OCI-LY1 (cell line): ENCODE data around the gene GNB1L.

Experiments used
- H2AFZ ChIP-seq: fragments of 200-600 bp; sonication (generic), shearing (Covaris generic); 2 replicates; pipeline ENCODE4 v1.6.0; 2014; ENCODE audit warnings: antibody characterized with exemption, mild to moderate bottlenecking, low read length
- H3F3A ChIP-seq: fragments of 200-600 bp; sonication (generic), shearing (Covaris generic); 2 replicates; pipeline ENCODE4 v1.6.0; 2014; ENCODE audit warnings: mild to moderate bottlenecking, antibody characterized with exemption, low read length, moderate library complexity; ENCODE audit not compliant: insufficient read depth
- H3K27ac ChIP-seq: fragments of 200-600 bp; sonication (generic); 2 replicates; pipeline ENCODE4 v1.5.1; 2014; ENCODE audit warnings: low read length, mixed run types, mild to moderate bottlenecking, low read depth; ENCODE audit not compliant: poor library complexity, severe bottlenecking
- H3K27me3 ChIP-seq: fragments of 200-600 bp; sonication (generic); 2 replicates; pipeline ENCODE4 v1.6.0; 2014; ENCODE audit warnings: antibody characterized with exemption, mild to moderate bottlenecking, low read length, moderate library complexity; ENCODE audit not compliant: insufficient read depth
- H3K36me3 ChIP-seq: fragments of 200-600 bp; sonication (generic); 2 replicates; pipeline ENCODE4 v1.6.1; 2014; ENCODE audit warnings: mild to moderate bottlenecking, antibody characterized with exemption, low read length, moderate library complexity, mixed read lengths; ENCODE audit not compliant: insufficient read depth
- H3K4me1 ChIP-seq: fragments of 200-600 bp; sonication (generic); 2 replicates; pipeline ENCODE4 v1.5.1; 2014; ENCODE audit warnings: mild to moderate bottlenecking, low read length, moderate library complexity; ENCODE audit not compliant: insufficient read depth, severe bottlenecking
- H3K4me2 ChIP-seq: fragments of 200-600 bp; sonication (generic), shearing (Covaris generic); 2 replicates; pipeline ENCODE4 v1.6.1; 2014; ENCODE audit warnings: low read length
- H3K4me3 ChIP-seq: fragments of 200-600 bp; sonication (generic); 2 replicates; pipeline ENCODE4 v1.5.1; 2014; ENCODE audit warnings: low read length, low read depth, mild to moderate bottlenecking, mixed read lengths; ENCODE audit not compliant: poor library complexity, severe bottlenecking
- H3K79me2 ChIP-seq: fragments of 200-600 bp; shearing (Covaris generic); 2 replicates; pipeline ENCODE4 v1.6.1; 2016; ENCODE audit warnings: mixed run types, low read length, mixed read lengths; ENCODE audit not compliant: insufficient read depth
- H3K9ac ChIP-seq: fragments of 200-600 bp; sonication (generic), shearing (Covaris generic); 2 replicates; pipeline ENCODE4 v1.6.1; 2014; ENCODE audit warnings: mild to moderate bottlenecking, low read length, mixed read lengths
- H3K9me2 ChIP-seq: fragments of 200-600 bp; sonication (generic), shearing (Covaris generic); 2 replicates; pipeline ENCODE4 v1.6.1; 2014; ENCODE audit warnings: low read depth, mild to moderate bottlenecking, low read length, mixed read lengths
- H3K9me3 ChIP-seq: fragments of 200-600 bp; shearing (Covaris generic); 2 replicates; pipeline ENCODE4 v1.6.1; 2014; ENCODE audit warnings: low read length, mixed read lengths
- H4K20me1 ChIP-seq: fragments of 200-600 bp; sonication (generic), shearing (Covaris generic); 2 replicates; pipeline ENCODE4 v1.6.0; 2016; ENCODE audit warnings: mild to moderate bottlenecking, low read length; ENCODE audit not compliant: insufficient read depth
- EZH2 ChIP-seq: fragments of 200-600 bp; sonication (generic), shearing (Covaris generic); IDR thresholded peaks from 2 replicates; pipeline ENCODE4 v1.8.0; 2017; ENCODE audit warnings: borderline replicate concordance, mixed run types, mild to moderate bottlenecking, antibody characterized with exemption, low read length, moderate library complexity, mixed read lengths
- TF ChIP-seq, protein P1 (sequence below): fragments of 200-600 bp; sonication (generic), shearing (Covaris generic); IDR thresholded peaks from 2 replicates; pipeline ENCODE4 v1.5.1; 2017; ENCODE audit warnings: mild to moderate bottlenecking, antibody characterized with exemption, low read length, moderate library complexity, mixed read lengths

Gene GNB1L

DNA sequence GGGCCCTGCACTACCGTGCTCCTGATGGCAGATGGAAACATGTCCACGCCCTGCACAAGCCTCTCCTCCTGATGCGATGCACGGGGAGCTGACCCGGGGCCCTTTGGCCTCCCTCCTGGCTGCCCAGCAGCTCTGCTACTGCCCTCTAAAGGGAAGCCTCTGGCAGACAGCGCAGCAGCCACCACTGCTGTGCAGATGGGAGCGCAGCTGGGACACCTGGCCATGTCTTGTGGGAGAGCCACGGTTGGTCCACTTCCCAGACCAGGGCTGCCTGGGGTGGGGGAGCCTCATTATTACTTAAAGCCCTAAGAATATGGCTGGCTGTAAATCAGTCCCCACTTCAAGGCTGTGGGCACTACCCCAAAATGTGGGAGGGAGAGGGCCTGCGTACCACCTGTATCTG lies 55.8 kb downstream of the GNB1L start:
- Histone ChIP-seq H3K36me3 (no peaks in the 10 kb centered on the region), H3K4me2 (no peak overlapping the region), H3K9me2 (no peaks in the 10 kb centered on the region), H3K9ac (no peak overlapping the region), H3F3A (no peaks in the 10 kb centered on the region), H3K4me3 (no peak overlapping the region), H3K79me2 (no peaks in the 10 kb centered on the region), H3K27ac (no peak overlapping the region), H3K27me3 (no peaks in the 10 kb centered on the region), H2AFZ (no peak overlapping the region), H4K20me1 (no peaks in the 10 kb centered on the region), H3K9me3 (no peaks in the 10 kb centered on the region), H3K4me1 (no peaks in the 10 kb centered on the region)
- TF ChIP-seq EZH2 = no peak
- TF ChIP-seq, protein P1, sequence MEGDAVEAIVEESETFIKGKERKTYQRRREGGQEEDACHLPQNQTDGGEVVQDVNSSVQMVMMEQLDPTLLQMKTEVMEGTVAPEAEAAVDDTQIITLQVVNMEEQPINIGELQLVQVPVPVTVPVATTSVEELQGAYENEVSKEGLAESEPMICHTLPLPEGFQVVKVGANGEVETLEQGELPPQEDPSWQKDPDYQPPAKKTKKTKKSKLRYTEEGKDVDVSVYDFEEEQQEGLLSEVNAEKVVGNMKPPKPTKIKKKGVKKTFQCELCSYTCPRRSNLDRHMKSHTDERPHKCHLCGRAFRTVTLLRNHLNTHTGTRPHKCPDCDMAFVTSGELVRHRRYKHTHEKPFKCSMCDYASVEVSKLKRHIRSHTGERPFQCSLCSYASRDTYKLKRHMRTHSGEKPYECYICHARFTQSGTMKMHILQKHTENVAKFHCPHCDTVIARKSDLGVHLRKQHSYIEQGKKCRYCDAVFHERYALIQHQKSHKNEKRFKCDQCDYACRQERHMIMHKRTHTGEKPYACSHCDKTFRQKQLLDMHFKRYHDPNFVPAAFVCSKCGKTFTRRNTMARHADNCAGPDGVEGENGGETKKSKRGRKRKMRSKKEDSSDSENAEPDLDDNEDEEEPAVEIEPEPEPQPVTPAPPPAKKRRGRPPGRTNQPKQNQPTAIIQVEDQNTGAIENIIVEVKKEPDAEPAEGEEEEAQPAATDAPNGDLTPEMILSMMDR = no peak

DNA sequence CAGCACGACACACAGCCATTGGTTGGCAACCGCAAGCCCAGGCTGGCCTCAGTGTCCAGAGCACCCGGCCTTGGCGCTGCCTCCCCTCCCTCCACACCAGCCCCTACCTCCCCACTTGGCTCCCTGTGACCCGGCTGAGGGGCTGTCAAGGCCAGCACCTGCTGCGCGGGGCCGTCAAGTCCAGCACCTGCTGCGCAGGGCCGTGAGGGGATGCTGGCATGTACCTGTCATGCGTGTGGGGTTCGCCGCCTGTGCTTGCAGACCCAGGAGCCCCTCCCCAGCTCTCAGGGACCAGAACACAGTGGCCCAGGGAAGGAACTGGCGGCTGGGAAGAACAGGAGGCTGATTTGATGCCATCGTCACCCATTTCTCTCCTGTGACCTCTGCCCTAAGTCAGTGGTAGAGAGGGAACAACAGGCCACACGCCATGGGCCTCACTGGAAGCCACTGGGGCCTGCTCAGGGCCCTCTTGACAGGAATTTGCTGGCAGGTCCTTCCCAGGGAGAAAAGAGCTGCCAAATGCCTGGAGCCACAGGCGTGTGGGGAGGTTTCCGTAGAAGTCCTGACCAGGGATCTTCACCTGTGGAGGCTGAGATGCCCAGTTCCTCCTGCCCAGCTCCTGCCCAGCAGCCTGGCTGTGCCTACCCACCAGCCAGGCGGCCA lies 56.5 kb downstream of the GNB1L start:
- TF ChIP-seq EZH2 = no peak
- TF ChIP-seq, protein P1 = no peak
- Histone ChIP-seq H3K27me3 (no peaks in the 10 kb centered on the region), H3K9me2 (no peaks in the 10 kb centered on the region), H4K20me1 (no peaks in the 10 kb centered on the region), H3K4me1 (no peaks in the 10 kb centered on the region), H3K79me2 (no peaks in the 10 kb centered on the region), H3K4me3 (no peak overlapping the region), H3K36me3 (no peaks in the 10 kb centered on the region; the same call in 1 of the 2 replicates), H2AFZ (no peak overlapping the region), H3K9ac (no peak overlapping the region), H3K4me2 (no peak overlapping the region), H3F3A (no peaks in the 10 kb centered on the region), H3K9me3 (no peaks in the 10 kb centered on the region), H3K27ac (no peak overlapping the region)

DNA sequence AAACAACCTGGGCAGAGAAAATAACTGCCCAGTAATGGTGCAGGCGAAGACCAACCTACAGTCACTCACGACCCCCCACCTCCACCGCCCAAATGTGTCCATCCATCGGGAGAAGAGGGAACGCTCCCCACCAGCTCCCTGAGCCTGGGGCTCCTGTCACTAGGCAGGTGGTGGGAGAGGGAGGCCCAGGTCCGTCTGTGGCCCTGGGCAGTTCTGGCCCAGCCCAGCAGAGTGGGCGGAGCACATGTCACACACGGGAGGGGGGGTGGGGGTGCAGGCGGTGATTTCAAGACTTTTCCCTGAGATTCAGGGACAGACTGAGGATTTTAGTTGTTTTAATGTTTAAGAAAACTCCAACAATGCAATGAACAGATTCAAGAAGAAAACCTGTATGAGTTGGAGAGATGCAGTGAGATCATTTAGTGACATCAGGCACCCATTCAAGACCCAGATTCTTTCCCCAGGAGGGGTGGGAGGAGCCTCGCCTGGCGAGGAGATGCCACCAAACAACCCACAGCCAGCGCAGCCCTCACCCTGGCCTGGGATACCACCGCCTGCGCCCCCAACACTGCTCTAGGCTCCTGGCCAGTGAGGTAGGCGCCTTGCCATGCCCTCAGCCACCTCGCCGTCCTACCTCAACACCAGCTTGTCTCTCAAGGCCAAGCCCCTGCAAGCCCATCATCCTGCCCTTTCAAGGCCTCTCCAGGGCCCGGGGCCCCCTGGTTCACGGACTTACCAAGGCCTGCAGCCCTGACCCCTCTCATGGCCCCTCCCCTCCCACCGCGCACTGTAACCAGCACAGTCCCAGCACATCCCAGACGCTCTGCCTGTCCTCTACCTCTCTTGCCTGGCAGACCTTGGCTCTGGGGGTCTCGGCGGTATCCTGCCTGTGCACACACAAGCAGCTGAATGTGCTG lies 57.3 kb downstream of the GNB1L start:
- no peaks in the 10 kb centered on the region for H3F3A ChIP-seq
- no peaks in the 10 kb centered on the region; the same call in 1 of the 2 replicates for H3K36me3 ChIP-seq
- no peak overlapping the region for H3K4me2 ChIP-seq
- H3K4me1 ChIP-seq = no peaks in the 10 kb centered on the region
- no peak overlapping the region for H2AFZ ChIP-seq
- H3K9ac ChIP-seq = no peak overlapping the region
- no peaks in the 10 kb centered on the region for H3K27me3 ChIP-seq
- H3K9me3 ChIP-seq = no peaks in the 10 kb centered on the region
- no peaks in the 10 kb centered on the region for H3K9me2 ChIP-seq
- no peak overlapping the region for H3K27ac ChIP-seq
- TF ChIP-seq, protein P1 = no peak
- no peak for TF ChIP-seq EZH2
- no peaks in the 10 kb centered on the region for H4K20me1 ChIP-seq
- H3K4me3 ChIP-seq = no peak overlapping the region
- no peaks in the 10 kb centered on the region for H3K79me2 ChIP-seq
